GM12801 (cell line): ENCODE data around the gene ZNF672.

Source experiments
- CTCF ChIP-seq: IDR thresholded peaks from one replicate; pipeline ENCODE4 v1.5.1; 2011; ENCODE audit warnings: control low read depth; ENCODE audit not compliant: insufficient read length; ENCODE audit errors: extremely low read depth

Gene ZNF672

GRCh38 chr1:248837781-248838356 is at the start of gene ZNF672:
Gene ZNF672 (plus strand): TSS chr1:248838224. CDS start chr1:248847275, 9,051 bp downstream.
- no peak for TF ChIP-seq CTCF

GRCh38 chr1:248788327-248788726 is 49.7 kb upstream of the ZNF672 start:
- no peak for TF ChIP-seq CTCF

GRCh38 chr1:248790456-248790855 is 47.6 kb upstream of the ZNF672 start:
- no peak for TF ChIP-seq CTCF

GRCh38 chr1:248791010-248791409 is 47.0 kb upstream of the ZNF672 start:
- TF ChIP-seq CTCF: no peak

- TF ChIP-seq CTCF: no peak
These were observed 45.7 kb upstream of the ZNF672 start for GRCh38 chr1:248792342-248792741.

- no peak for TF ChIP-seq CTCF
These were observed 44.4 kb upstream of the ZNF672 start for GRCh38 chr1:248793592-248793991.

- no peak for TF ChIP-seq CTCF
These were observed 39.2 kb upstream of the ZNF672 start for GRCh38 chr1:248798791-248799190.
